ENCODE results near the gene PLXNA4.

PLXNA4 gene

GRCh38 chr7:132103718-132104117 is 472.6 kb downstream of the PLXNA4 start:
- no peak overlapping the region for H3K4me3 ChIP-seq (ENCODE audit: low read depth, low read length)
- DNase-seq (ENCODE audit: low read depth) = no peak
- TF ChIP-seq CTCF (conservative IDR thresholded peaks at IDR 0.05; ENCODE audit: low read depth, low read length) = no peak

- no peak overlapping the region for H3K4me3 ChIP-seq (ENCODE audit: low read depth, low read length)
- no peak for DNase-seq (ENCODE audit: low read depth)
- TF ChIP-seq CTCF (conservative IDR thresholded peaks at IDR 0.05; ENCODE audit: low read depth, low read length) = no peak
Observed at GRCh38 chr7:132102942-132103341, 473.3 kb downstream of the PLXNA4 start.

- no peak for TF ChIP-seq CTCF (conservative IDR thresholded peaks at IDR 0.05; ENCODE audit: low read depth, low read length)
- no peak overlapping the region for H3K4me3 ChIP-seq (ENCODE audit: low read depth, low read length)
- DNase-seq (ENCODE audit: low read depth) = no peak
Observed at GRCh38 chr7:132102391-132102790, 473.9 kb downstream of the PLXNA4 start.

GRCh38 chr7:132100981-132101380 is 475.3 kb downstream of the PLXNA4 start:
- no peak for TF ChIP-seq CTCF (conservative IDR thresholded peaks at IDR 0.05; ENCODE audit: low read depth, low read length)
- no peak for DNase-seq (ENCODE audit: low read depth)
- H3K4me3 ChIP-seq (ENCODE audit: low read depth, low read length) = no peak overlapping the region

GRCh38 chr7:132100483-132100882 is 475.8 kb downstream of the PLXNA4 start:
- H3K4me3 ChIP-seq (ENCODE audit: low read depth, low read length) = no peak overlapping the region
- no peak for DNase-seq (ENCODE audit: low read depth)
- TF ChIP-seq CTCF (conservative IDR thresholded peaks at IDR 0.05; ENCODE audit: low read depth, low read length) = no peak

- DNase-seq (ENCODE audit: low read depth) = no peak
- no peak for TF ChIP-seq CTCF (conservative IDR thresholded peaks at IDR 0.05; ENCODE audit: low read depth, low read length)
- no peak overlapping the region for H3K4me3 ChIP-seq (ENCODE audit: low read depth, low read length)
Observed at GRCh38 chr7:132099163-132099562, 477.1 kb downstream of the PLXNA4 start.

- no peak for TF ChIP-seq CTCF (conservative IDR thresholded peaks at IDR 0.05; ENCODE audit: low read depth, low read length)
- DNase-seq (ENCODE audit: low read depth) = no peak
- no peak overlapping the region for H3K4me3 ChIP-seq (ENCODE audit: low read depth, low read length)
Observed at GRCh38 chr7:132098327-132098726, 477.9 kb downstream of the PLXNA4 start.

All from choroid plexus epithelial cell (primary cell).